Gastrocnemius medialis (tissue), 4 donors: ENCODE results near the gene PAGR1.

ENCODE experiments used
- POLR2A ChIP-seq, 2 donors: fragments of 450-650 bp; IDR thresholded peaks; one replicate each; pipeline ENCODE4 v1.6.1; 2017; ENCODE audit warnings: antibody characterized with exemption in 2 of 2, mild to moderate bottlenecking in 2 of 2, moderate library complexity in 2 of 2
- TF ChIP-seq, protein P1 (sequence below), 5 experiments: fragments of 450-650 bp in 3 of 5; fragments of 200-600 bp in 2 of 5; sonication (generic) in 2 of 5; IDR thresholded peaks in 4 of 5; conservative IDR thresholded peaks in 1 of 5; 1 replicate in 4 of 5; 2 replicates in 1 of 5; pipeline ENCODE4 v1.5.1; 2016 to 2019; ENCODE audit warnings: antibody characterized with exemption in 5 of 5, mild to moderate bottlenecking in 3 of 5, moderate library complexity in 3 of 5

DNA sequence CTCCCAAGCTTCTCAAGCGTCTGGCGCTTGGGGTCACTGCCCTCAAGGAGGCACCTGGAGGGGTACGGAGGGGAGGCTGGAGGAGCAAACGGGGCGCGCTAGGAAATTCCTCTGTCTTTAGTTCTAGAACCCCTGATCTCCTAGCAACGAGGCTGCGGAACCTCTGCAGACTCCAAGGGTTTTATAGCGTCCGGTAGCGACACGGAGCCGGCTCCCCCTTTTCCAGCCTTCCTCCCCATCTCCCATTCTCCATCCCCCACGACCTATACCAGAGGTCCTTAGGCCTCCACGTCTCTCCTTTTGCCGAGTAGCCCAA, 47.7 kb downstream of the PAGR1 start:
- TF ChIP-seq, protein P1, sequence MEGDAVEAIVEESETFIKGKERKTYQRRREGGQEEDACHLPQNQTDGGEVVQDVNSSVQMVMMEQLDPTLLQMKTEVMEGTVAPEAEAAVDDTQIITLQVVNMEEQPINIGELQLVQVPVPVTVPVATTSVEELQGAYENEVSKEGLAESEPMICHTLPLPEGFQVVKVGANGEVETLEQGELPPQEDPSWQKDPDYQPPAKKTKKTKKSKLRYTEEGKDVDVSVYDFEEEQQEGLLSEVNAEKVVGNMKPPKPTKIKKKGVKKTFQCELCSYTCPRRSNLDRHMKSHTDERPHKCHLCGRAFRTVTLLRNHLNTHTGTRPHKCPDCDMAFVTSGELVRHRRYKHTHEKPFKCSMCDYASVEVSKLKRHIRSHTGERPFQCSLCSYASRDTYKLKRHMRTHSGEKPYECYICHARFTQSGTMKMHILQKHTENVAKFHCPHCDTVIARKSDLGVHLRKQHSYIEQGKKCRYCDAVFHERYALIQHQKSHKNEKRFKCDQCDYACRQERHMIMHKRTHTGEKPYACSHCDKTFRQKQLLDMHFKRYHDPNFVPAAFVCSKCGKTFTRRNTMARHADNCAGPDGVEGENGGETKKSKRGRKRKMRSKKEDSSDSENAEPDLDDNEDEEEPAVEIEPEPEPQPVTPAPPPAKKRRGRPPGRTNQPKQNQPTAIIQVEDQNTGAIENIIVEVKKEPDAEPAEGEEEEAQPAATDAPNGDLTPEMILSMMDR (IDR thresholded peaks at IDR 0.05 in 4 of 5, conservative IDR thresholded peaks at IDR 0.05 in 1 of 5): no peak
- TF ChIP-seq POLR2A (IDR thresholded peaks at IDR 0.05): no peak
